Measurements from ENCODE around the gene NFIA.
"Not testable (repeated sequence)": the region's sequence is repeated elsewhere in the genome, so short reads cannot be mapped to it uniquely, and the experiment has no call there.

Gene NFIA

GRCh38 chr1:61109158-61109557, 26.8 kb downstream of the NFIA start:
- no peak for DNase-seq

- no peak for DNase-seq
Measured at GRCh38 chr1:61109910-61110309, 27.5 kb downstream of the NFIA start.

- DNase-seq, result no peak
Measured at GRCh38 chr1:61110554-61110953, 28.2 kb downstream of the NFIA start.

- DNase-seq, result no peak
Measured at GRCh38 chr1:61111084-61112004, 29.0 kb downstream of the NFIA start.

- DNase-seq, result no peak
Measured at GRCh38 chr1:61114178-61114870, 32.0 kb downstream of the NFIA start.

GRCh38 chr1:61115436-61115835, 33.1 kb downstream of the NFIA start:
- no peak for DNase-seq

- DNase-seq, result no peak
Measured at GRCh38 chr1:61116421-61116820, 34.1 kb downstream of the NFIA start.

GRCh38 chr1:61117283-61117682, 34.9 kb downstream of the NFIA start:
- no peak for DNase-seq

GRCh38 chr1:61119085-61119484, 36.7 kb downstream of the NFIA start:
- DNase-seq, result no peak

- DNase-seq, result no peak
Measured at GRCh38 chr1:61120246-61120840, 38.0 kb downstream of the NFIA start.

- no peak for DNase-seq
Measured at GRCh38 chr1:61120998-61121397, 38.6 kb downstream of the NFIA start.

GRCh38 chr1:61121631-61122030, 39.3 kb downstream of the NFIA start:
- no peak for DNase-seq

- DNase-seq, result no peak
Measured at GRCh38 chr1:61122389-61122788, 40.0 kb downstream of the NFIA start.

GRCh38 chr1:61123326-61123725, 41.0 kb downstream of the NFIA start:
- DNase-seq, result no peak

- DNase-seq, result no peak
Measured at GRCh38 chr1:61124078-61124477, 41.7 kb downstream of the NFIA start.

- DNase-seq, result no peak
Measured at GRCh38 chr1:61124696-61125095, 42.3 kb downstream of the NFIA start.

GRCh38 chr1:61125263-61125662, 42.9 kb downstream of the NFIA start:
- no peak for DNase-seq

- DNase-seq, result no peak
Measured at GRCh38 chr1:61125895-61126294, 43.5 kb downstream of the NFIA start.

GRCh38 chr1:61126843-61127242, 44.5 kb downstream of the NFIA start:
- DNase-seq, result not testable (repeated sequence)

GRCh38 chr1:61130338-61131000, 48.1 kb downstream of the NFIA start:
- no peak for DNase-seq

GRCh38 chr1:61131248-61131647, 48.9 kb downstream of the NFIA start:
- no peak for DNase-seq

- no peak for DNase-seq
Measured at GRCh38 chr1:61131716-61132115, 49.4 kb downstream of the NFIA start.

- DNase-seq, result no peak
Measured at GRCh38 chr1:61132176-61132638, 49.8 kb downstream of the NFIA start.

Data from right forelimb (tissue), 1 donor.